Neural cell (in vitro differentiated cells): ENCODE results near the gene VPS13D.

Experiments
- EP300 ChIP-seq: fragments of 450-650 bp; conservative IDR thresholded peaks from 2 replicates; pipeline ENCODE4 v1.6.1; 2014; ENCODE audit warnings: antibody characterized with exemption, mild to moderate bottlenecking, moderate library complexity; ENCODE audit not compliant: poor library complexity, severe bottlenecking
- EZH2 ChIP-seq: fragments of 200-600, 300-800 bp; shearing (Covaris generic), sonication (generic); IDR thresholded peaks from 2 replicates; pipeline ENCODE4 v1.6.1; 2014; ENCODE audit warnings: antibody characterized with exemption, low read length, borderline replicate concordance, mild to moderate bottlenecking; ENCODE audit not compliant: insufficient read depth, poor library complexity, severe bottlenecking
- MXI1 ChIP-seq: fragments of 450-650 bp; conservative IDR thresholded peaks from 2 replicates; pipeline ENCODE4 v1.6.1; 2014; ENCODE audit warnings: antibody characterized with exemption, mild to moderate bottlenecking; ENCODE audit not compliant: poor library complexity, severe bottlenecking
- POLR2AphosphoS5 ChIP-seq: IDR thresholded peaks from 2 replicates; pipeline ENCODE4 v1.6.1; 2012
- REST ChIP-seq: IDR thresholded peaks from 2 replicates; pipeline ENCODE4 v1.6.1; 2012; ENCODE audit warnings: borderline replicate concordance
- SMC3 ChIP-seq: fragments of 450-650 bp; conservative IDR thresholded peaks from 2 replicates; pipeline ENCODE4 v1.6.1; 2014; ENCODE audit warnings: antibody characterized with exemption, mild to moderate bottlenecking, moderate library complexity; ENCODE audit not compliant: poor library complexity
- TAF1 ChIP-seq: IDR thresholded peaks from 2 replicates; pipeline ENCODE4 v1.6.1; 2012; ENCODE audit warnings: low read depth
- TF ChIP-seq, protein P1 (sequence below): fragments of 450-650 bp; IDR thresholded peaks from 2 replicates; pipeline ENCODE4 v1.5.1; 2014; ENCODE audit warnings: antibody characterized with exemption, mild to moderate bottlenecking, moderate library complexity; ENCODE audit not compliant: poor library complexity, severe bottlenecking

GRCh38 chr1:12435639-12436344 lies 206.0 kb downstream of the VPS13D start:
- no peak for TF ChIP-seq POLR2AphosphoS5
- TF ChIP-seq, protein P1, sequence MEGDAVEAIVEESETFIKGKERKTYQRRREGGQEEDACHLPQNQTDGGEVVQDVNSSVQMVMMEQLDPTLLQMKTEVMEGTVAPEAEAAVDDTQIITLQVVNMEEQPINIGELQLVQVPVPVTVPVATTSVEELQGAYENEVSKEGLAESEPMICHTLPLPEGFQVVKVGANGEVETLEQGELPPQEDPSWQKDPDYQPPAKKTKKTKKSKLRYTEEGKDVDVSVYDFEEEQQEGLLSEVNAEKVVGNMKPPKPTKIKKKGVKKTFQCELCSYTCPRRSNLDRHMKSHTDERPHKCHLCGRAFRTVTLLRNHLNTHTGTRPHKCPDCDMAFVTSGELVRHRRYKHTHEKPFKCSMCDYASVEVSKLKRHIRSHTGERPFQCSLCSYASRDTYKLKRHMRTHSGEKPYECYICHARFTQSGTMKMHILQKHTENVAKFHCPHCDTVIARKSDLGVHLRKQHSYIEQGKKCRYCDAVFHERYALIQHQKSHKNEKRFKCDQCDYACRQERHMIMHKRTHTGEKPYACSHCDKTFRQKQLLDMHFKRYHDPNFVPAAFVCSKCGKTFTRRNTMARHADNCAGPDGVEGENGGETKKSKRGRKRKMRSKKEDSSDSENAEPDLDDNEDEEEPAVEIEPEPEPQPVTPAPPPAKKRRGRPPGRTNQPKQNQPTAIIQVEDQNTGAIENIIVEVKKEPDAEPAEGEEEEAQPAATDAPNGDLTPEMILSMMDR: no peak
- TF ChIP-seq EZH2: no peak
- no peak for TF ChIP-seq EP300
- TF ChIP-seq REST: no peak
- no peak for TF ChIP-seq SMC3
- TF ChIP-seq TAF1: no peak
- TF ChIP-seq MXI1: no peak
